Measurements from ENCODE around the gene TOR1AIP2. TPM values are rescaled to one million over a fixed set of nuclear protein-coding genes. Genes with fewer than 3 reads are reported as not detected.

TOR1AIP2 gene
- 50.2 and 77.3 TPM in 2 replicates for total RNA-seq

DNA sequence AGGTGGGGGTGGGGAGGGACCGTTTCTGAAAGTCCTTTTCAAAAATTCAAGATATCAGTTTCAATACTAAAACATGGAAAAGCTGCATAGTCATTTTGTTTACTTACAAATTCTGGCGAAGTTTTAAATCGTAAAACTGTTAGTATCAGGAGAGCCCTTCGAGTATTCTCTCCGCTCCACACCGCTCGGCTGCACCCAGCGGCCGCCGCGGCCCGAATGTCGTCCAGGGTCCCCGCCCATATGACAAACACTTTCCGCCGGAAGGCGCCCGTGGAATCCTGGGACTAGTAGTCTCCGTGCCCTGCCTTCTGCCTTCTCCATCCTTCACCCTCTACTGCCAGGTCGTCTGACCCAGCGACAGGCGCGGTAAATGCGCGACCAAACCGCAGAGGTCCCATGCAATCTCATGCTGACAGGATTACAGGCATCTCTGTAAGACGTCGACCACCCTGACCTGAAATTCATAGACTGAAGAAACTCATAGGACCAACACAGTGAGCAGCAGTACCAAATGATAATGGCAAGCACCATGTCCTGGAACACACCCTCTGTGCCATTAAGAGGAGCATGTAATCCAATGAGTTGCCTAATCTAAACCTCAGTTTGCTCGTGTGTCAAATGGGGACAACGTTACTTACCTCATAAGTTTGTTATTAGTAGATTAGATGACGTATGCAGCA is at the start of gene TOR1AIP2:
TSS of gene TOR1AIP2 (minus strand) at position 218 of the 680 bp plus-strand sequence. CDS start 25,138 bp downstream, outside the sequence.

DNA sequence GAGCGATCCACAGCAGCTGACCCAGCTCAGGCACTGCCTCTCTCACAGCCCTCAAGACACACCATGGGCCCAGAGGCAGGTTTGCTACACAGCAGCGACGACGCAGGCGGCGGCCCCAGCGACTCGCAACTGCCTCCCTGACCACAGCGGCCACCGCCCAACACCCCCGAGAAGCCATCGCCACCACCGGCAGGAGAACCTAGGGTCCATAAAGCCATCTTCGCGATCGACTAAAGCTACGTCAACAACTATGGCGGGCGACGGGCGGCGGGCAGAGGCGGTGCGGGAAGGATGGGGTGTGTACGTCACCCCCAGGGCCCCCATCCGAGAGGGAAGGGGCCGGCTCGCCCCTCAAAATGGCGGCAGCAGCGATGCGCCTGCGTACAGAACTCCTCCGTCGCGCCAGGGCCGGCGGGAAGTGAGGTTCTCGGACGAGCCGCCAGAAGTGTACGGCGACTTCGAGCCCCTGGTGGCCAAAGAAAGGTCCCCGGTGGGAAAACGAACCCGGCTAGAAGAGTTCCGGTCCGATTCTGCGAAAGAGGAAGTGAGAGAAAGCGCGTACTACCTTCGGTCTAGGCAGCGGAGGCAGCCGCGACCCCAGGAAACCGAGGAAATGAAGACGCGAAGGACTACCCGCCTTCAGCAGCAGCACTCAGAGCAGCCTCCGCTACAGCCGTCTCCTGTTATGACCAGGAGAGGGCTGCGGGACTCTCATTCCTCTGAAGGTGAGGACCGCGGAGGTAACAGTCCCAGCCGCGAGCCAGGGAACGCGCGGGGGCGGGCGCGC is 4.8 kb upstream of the TOR1AIP2 start, which contains the start of gene TOR1AIP1:
TSS of gene TOR1AIP1 (plus strand) at position 33 of the 787 bp plus-strand sequence. CDS start at position 251, 218 bp downstream.

Other genes starting within 250 kb of the TOR1AIP2 start
- gene FAM163A, start 134.5 kb downstream of the TOR1AIP2 start, total RNA-seq: not detected in 2 replicates
- 37.2 and 39.7 TPM in 2 replicates for gene TOR1AIP1, start 4.5 kb upstream of the TOR1AIP2 start, total RNA-seq
- 13.8 and 53.5 TPM in 2 replicates for gene CEP350, start 77.0 kb upstream of the TOR1AIP2 start, total RNA-seq

All from myometrial cell (primary cell).